GM19351 (cell line): ENCODE results near the gene TTC23.

ENCODE experiments used
- ATAC-seq: cut with Tn5 transposase; IDR thresholded peaks from one replicate; pipeline ENCODE4 v1.9.1; 2021; ENCODE audit warnings: mild to moderate bottlenecking, moderate library complexity; ENCODE audit not compliant: unreplicated experiment

Gene TTC23

DNA sequence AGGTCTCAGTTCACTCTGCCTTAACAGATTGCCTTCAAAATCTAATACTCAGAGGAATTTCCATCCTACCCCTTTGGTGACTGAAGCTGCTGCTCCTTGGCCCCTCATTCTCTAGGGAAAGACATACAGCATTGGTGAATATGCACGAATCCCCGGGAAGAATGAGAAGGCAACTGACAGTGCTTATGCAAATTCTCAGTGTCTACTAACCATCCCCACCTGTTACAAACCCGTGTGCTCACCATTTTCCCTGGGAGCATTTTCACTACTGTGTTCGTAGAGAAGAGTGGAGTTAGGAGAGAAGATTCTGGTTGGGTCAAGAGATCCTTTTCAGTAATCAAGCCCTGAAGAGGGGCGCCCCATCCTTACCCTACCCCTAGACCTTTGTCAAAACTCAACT is 106.8 kb downstream of the TTC23 start:
- ATAC-seq, result no peak

DNA sequence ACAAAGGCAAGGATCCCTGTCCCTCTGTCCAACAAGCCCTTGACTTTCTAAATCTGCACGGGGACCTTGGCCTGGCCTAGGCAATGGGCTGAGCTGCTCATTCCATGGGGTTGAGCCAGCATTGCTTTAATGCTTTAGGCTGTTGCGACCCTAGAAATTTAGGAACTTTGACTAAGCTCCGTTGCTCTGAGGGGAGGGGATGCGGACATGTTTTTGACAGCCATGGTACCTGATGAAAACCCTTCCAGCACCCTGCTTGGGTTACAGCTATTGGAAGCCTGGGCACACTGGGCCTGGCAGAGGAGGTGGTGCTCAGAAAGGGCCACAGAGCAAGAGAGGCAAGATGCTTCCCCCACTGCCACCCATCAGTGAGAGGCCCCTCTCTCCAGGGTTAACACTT is 107.4 kb downstream of the TTC23 start:
- no peak for ATAC-seq

GRCh38 chr15:99140590-99140989 is 108.8 kb downstream of the TTC23 start:
- no peak for ATAC-seq

DNA sequence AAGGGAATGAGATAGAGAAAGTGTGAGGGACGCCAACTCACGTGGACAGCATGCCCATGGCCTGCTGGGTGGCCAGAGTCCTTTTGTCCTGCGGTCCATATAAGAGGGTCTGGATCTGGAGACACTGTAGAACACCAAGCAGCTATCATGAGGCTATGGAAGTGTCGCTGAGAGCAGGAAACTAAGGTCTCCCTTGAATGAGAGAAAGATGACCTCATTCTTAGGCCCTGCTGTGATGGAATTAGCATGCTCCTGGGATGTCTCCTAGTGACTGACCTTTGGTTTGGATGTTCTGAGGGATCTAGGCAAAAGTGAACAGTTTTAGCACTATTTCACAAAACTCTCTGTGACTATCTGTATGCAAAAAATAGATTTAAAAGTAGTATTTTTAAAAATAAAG is 110.1 kb downstream of the TTC23 start:
- no peak for ATAC-seq

- no peak for ATAC-seq
Observed at GRCh38 chr15:99138491-99138982, 110.8 kb downstream of the TTC23 start.

DNA sequence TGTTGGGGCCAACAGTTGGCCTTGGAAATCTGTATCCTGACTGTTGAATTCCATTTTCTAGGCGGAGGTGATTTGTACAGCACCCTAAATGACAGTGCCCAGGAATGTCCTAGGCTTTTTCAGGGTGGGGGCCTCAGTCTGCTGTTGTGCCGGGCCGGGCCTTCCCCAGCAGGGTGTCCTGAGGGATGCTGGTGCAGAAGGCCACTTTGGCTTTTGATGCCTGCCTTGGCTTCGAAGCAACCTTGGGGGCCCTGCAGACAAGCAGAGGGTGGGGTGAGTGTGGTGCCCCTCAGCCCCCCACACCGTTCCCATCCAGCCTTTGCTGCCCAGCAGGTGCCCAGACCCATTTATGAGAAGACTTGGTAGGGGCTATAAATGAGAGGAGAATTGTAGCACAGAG is 111.5 kb downstream of the TTC23 start:
- no peak for ATAC-seq

DNA sequence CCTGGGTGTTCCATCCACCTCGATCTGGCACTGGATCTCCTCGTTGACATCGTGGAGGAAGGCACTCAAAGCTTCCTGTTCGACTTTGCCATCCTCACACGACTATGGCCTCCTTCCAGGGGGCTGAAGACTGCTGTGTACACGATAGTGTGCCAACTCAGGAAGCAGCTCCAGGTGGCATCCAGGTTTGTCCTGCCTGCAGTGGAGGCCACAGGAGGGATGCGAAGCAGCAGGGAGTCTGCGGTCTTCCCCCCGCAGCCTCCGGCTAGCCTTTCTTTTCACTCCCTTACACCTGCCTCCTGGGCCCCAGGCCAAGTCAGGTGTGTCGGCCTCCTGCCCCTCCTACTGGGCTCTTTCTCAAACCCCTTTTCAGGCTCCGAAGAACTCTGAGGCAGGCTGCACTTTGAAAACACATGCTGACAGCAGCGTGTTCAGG is 112.3 kb downstream of the TTC23 start:
- ATAC-seq, result no peak

DNA sequence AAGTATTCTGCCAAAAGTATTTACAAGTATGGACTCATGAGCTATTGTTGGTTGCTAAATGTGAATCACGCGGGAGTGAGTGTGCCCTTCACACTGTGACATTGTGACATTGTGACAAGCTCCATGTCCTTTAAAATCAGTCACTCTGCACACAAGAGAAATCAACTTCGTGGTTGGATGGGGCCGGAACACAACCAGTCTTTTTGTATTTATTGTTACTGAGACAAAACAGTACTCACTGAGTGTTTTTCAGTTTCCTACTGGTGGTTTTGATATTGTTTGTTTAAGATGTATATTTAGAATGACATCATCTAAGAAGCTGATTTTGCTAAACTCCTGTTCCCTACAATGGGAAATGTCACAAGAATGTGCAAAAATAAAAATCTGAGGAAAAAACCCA is 114.2 kb downstream of the TTC23 start:
- peak; percentile 94 for ATAC-seq

DNA sequence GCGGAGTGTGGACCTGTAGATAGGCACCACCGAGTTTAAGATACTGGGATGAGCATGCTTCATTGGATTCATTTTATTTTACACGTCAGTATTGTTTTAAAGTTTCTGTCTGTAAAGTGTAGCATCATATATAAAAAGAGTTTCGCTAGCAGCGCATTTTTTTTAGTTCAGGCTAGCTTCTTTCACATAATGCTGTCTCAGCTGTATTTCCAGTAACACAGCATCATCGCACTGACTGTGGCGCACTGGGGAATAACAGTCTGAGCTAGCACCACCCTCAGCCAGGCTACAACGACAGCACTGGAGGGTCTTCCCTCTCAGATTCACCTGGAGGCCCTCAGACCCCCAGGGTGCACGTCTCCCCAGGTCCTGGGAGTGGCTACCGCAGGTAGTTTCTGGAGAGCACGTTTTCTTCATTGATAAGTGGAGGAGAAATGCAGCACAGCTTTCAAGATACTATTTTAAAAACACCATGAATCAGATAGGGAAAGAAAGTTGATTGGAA is 115.0 kb downstream of the TTC23 start:
- ATAC-seq, result no peak

- no peak for ATAC-seq
Observed at GRCh38 chr15:99132634-99133287, 116.6 kb downstream of the TTC23 start.

- ATAC-seq, result no peak
Observed at GRCh38 chr15:99132122-99132521, 117.3 kb downstream of the TTC23 start.

DNA sequence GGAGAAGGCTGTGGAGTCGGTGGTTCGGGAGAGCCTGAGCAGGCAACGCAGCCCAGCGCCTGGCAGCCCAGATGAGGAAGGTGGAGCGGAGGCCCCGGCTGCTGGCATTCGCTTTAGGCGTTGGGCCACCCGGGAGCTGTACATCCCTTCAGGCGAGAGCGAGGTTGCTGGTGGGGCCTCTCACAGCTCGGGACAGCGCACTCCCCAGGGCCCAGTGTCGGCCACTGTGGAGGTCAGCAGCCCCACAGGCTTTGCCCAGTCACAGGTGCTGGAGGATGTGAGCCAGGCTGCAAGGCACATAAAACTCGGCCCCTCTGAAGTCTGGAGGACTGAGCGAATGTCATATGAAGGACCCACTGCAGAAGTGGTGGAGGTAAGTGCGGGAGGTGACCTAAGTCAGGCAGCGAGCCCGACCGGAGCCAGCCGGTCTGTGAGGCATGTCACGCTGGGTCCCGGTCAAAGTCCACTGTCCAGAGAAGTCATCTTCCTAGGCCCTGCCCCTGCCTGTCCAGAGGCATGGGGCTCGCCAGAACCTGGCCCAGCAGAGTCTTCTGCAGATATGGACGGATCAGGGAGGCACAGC is 117.8 kb downstream of the TTC23 start:
- no peak for ATAC-seq

DNA sequence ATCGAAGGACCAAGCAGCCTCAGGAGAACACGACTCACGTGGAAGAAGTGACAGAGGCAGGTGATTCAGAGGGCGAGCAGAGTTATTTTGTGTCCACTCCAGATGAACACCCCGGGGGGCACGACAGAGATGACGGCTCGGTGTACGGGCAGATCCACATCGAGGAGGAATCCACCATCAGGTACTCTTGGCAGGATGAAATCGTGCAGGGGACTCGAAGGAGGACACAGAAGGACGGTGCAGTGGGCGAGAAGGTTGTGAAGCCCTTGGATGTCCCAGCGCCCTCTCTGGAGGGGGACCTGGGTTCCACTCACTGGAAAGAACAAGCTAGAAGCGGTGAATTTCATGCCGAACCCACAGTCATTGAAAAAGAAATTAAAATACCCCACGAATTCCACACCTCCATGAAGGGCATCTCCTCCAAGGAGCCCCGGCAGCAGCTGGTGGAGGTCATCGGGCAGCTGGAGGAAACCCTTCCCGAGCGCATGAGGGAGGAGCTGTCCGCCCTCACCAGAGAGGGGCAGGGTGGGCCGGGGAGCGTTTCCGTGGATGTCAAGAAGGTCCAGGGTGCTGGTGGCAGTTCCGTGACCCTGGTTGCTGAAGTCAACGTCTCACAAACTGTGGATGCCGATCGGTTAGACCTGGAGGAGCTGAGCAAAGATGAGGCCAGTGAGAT is 118.5 kb downstream of the TTC23 start:
- ATAC-seq, result no peak

DNA sequence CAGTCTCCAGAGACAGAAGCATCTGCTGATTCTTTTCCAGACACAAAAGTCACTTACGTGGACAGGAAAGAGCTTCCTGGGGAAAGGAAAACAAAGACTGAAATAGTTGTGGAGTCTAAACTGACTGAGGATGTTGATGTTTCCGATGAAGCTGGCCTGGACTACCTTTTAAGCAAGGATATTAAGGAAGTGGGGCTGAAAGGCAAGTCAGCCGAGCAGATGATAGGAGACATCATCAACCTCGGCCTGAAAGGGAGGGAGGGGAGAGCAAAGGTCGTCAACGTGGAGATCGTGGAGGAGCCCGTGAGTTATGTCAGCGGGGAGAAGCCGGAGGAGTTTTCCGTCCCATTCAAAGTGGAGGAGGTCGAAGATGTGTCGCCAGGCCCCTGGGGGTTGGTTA is 119.1 kb downstream of the TTC23 start:
- ATAC-seq, result no peak

DNA sequence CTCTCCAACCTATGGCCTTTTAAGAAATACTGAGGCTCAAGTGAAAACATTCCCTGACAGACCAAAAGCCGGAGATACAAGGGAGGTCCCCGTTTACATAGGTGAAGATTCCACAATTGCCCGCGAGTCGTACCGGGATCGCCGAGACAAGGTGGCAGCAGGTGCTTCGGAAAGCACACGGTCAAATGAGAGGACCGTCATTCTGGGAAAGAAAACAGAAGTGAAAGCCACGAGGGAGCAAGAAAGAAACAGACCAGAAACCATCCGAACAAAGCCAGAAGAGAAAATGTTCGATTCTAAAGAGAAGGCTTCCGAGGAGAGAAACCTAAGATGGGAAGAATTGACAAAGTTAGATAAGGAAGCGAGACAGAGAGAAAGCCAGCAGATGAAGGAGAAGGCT is 119.7 kb downstream of the TTC23 start:
- no peak for ATAC-seq

- no peak for ATAC-seq
Observed at GRCh38 chr15:99128411-99128810, 121.0 kb downstream of the TTC23 start.

- no peak for ATAC-seq
Observed at GRCh38 chr15:99127773-99128172, 121.6 kb downstream of the TTC23 start.

DNA sequence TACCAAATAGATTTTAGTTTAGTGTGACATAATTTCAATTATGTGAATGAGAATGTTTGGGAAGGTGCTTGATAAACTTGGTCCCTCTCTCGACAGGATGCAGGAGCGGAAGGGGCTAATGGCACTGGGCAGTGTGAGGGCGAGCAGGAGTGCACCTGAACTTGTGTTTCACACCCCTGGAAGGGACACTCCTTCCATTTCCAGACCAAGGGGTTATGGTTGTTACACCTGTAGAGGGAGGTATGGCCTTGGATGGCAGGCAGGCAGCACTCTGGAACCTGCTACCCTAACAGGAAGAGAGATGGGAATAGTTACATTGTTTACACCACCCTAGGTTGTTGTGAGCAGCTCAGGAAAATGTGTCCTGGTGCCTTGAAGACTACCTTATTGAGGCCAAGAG is 122.5 kb downstream of the TTC23 start:
- ATAC-seq, result no peak

GRCh38 chr15:99126131-99126588 is 123.2 kb downstream of the TTC23 start:
- no peak for ATAC-seq

- no peak for ATAC-seq
Observed at GRCh38 chr15:99125061-99125891, 124.1 kb downstream of the TTC23 start.

GRCh38 chr15:99124641-99125040 is 124.7 kb downstream of the TTC23 start:
- no peak for ATAC-seq
